Common myeloid progenitor, CD34-positive (primary cell): Measurements from ENCODE around the gene TCN2.
A peak's percentile ranks its signal among the peaks of the same experiment; 100 is the strongest.

ENCODE experiments used
- CTCF ChIA-PET: fragments of 350-600 bp; sonication (Branson Sonifier 250); formaldehyde crosslinking; loops from one replicate; lab custom pipeline; 2021; ENCODE audit warnings: antibody characterized with exemption; lab: Charles Lee
- POLR2A ChIA-PET: fragments of 350-600 bp; sonication (Branson Sonifier 250); formaldehyde crosslinking; loops from one replicate; lab custom pipeline; 2021; ENCODE audit warnings: antibody characterized with exemption; lab: Charles Lee
- DNase-seq, 3 donors: peaks; one replicate each; pipeline versions ENCODE4 v3.0.0 to v3.0.0-alpha.2; 2013
- H3K27ac ChIP-seq, 2 experiments: 1 replicate in 1 of 2; 2 replicates in 1 of 2; pipeline ENCODE4 v1.7.0; 2013; ENCODE audit warnings: inconsistent platforms in 2 of 2, low read length in 2 of 2, mild to moderate bottlenecking in 2 of 2, low read depth in 1 of 2, moderate library complexity in 1 of 2; ENCODE audit not compliant: severe bottlenecking in 2 of 2, insufficient read depth in 1 of 2, poor library complexity in 1 of 2
- H3K27me3 ChIP-seq, 5 experiments: replicated peaks in 2 of 5; 1 replicate in 3 of 5; 2 replicates in 2 of 5; pipeline versions ENCODE4 v1.6.1 to v1.7.0; 2013; ENCODE audit warnings: low read length in 4 of 5, mild to moderate bottlenecking in 2 of 5, moderate library complexity in 2 of 5, inconsistent platforms in 1 of 5; ENCODE audit not compliant: insufficient read depth in 5 of 5, control insufficient read depth in 4 of 5
- H3K36me3 ChIP-seq, 4 experiments: 1 replicate in 2 of 4; 2 replicates in 2 of 4; pipeline versions ENCODE4 v1.6.1 to v1.7.0; 2013; ENCODE audit warnings: low read length in 3 of 4, control low read depth in 1 of 4, mild to moderate bottlenecking in 1 of 4; ENCODE audit not compliant: control insufficient read depth in 4 of 4, insufficient read depth in 4 of 4
- H3K4me1 ChIP-seq, 4 experiments: 1 replicate in 3 of 4; 2 replicates in 1 of 4; pipeline versions ENCODE4 v1.6.1 to v1.7.1; 2013; ENCODE audit warnings: low read length in 3 of 4, mild to moderate bottlenecking in 3 of 4, control low read depth in 1 of 4, inconsistent platforms in 1 of 4, moderate library complexity in 1 of 4; ENCODE audit not compliant: control insufficient read depth in 4 of 4, insufficient read depth in 4 of 4; ENCODE audit errors: control extremely low read depth in 1 of 4
- H3K4me3 ChIP-seq, 7 experiments: 1 replicate in 4 of 7; 2 replicates in 3 of 7; pipeline versions ENCODE4 v1.5.1 to v1.7.0; 2013; ENCODE audit warnings: mild to moderate bottlenecking in 7 of 7, low read length in 6 of 7, moderate library complexity in 6 of 7, inconsistent platforms in 2 of 7, low read depth in 2 of 7, control low read depth in 1 of 7; ENCODE audit not compliant: insufficient read depth in 4 of 7, control insufficient read depth in 1 of 7; ENCODE audit errors: extremely low read depth in 1 of 7
- H3K9me3 ChIP-seq, 5 experiments: 1 replicate in 4 of 5; 2 replicates in 1 of 5; pipeline versions ENCODE4 v1.6.1 to v1.7.1; 2013; ENCODE audit warnings: low read length in 4 of 5, mild to moderate bottlenecking in 2 of 5, inconsistent platforms in 1 of 5, low read depth in 1 of 5, moderate library complexity in 1 of 5; ENCODE audit not compliant: control insufficient read depth in 4 of 5, insufficient read depth in 2 of 5; ENCODE audit errors: control extremely low read depth in 1 of 5
- WGBS: methylation state at CpG from one replicate; pipeline ENCODE4 v1.1.5; 2013; ENCODE audit not compliant: insufficient coverage; 5-methylcytosine and 5-hydroxymethylcytosine counted together

The TCN2 gene

DNA sequence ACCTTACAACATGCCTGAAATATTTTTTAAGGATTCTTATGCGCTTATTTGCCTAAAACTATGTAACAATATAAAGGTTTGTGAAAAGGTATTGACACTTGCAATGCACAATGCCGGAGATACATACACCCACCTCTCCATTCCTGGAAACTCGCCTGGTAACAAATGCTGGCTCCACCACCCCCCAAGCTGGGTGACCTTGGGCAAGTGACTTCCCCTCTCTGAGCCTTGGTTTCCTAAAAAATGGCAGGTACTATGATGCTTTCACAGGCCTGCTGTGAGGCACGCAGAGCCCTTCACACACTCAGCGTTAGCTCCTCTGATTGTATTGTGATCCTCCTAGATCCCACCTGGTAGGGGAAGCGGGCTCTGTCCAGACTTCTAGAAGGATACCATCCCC, 34.8 kb upstream of the TCN2 start:
- peaks cover 9 to 22% (median 17%) of the 10 kb centered on the region in 4 experiments for H3K36me3 ChIP-seq
- H3K27me3 ChIP-seq: peaks cover 0 to 36% (median 21%) of the 10 kb centered on the region in 5 experiments
- ChIA-PET POLR2A (no interaction called here), CTCF (interaction anchor here (1.0 kb wide), 1 partner anchor 191 kb away, joined by 3 read pairs; no protein-coding TSS in a partner anchor)
- H3K4me1 ChIP-seq: peaks cover 0 to 4% (median 2%) of the 10 kb centered on the region in 4 experiments
- H3K27ac ChIP-seq: no peak overlapping the region
- WGBS: 100% methylated on average over 2 of the region's 6 CpGs
- no peak overlapping the region for H3K4me3 ChIP-seq
- DNase-seq: no peak
- H3K9me3 ChIP-seq: no peaks in the 10 kb centered on the region

DNA sequence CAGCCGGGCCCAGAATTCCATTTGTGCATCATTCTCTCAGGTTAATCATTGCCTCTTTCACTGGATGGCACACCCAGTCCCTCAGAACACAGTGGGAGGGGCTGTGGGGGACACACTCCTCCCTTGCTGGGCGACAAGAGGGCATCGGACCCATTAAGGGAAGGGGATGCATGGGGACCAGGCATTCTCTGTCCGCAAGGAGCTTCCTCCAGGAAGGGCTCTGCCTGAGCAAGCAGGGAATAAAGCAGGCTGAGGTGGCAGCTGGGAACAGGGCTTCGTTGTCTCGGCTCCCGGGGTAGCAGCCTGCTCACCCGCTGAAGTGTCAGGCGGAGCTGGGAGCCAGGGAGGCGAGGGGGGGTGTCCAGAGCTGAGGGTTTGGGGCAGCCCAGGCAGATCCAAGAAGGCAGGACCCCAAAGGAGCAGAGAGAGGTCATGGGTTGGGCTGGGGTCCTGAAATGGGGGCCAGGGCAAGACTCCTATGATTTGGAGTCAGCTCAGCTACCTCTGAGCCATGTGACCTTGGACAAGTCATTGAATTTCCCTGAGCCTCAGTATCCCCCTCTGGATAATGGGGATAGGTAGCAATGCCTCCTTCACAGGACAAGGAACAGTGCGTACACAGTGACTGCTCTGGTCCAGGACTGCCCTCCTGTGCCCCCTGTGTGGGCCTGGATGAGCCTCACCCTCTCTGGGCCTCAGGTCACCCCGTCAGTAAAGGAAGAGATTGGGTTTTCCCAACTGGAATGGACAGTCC, 34.0 kb upstream of the TCN2 start:
- H3K4me3 ChIP-seq: no peak overlapping the region
- ChIA-PET POLR2A (no interaction called here), CTCF (no interaction called here)
- peaks cover 0 to 36% (median 21%) of the 10 kb centered on the region in 5 experiments for H3K27me3 ChIP-seq
- WGBS: 84% methylated on average over 10 of the region's 12 CpGs
- H3K4me1 ChIP-seq: peaks cover 0 to 4% (median 2%) of the 10 kb centered on the region in 4 experiments
- H3K36me3 ChIP-seq: peaks cover 9 to 30% (median 21%) of the 10 kb centered on the region in 4 experiments
- H3K9me3 ChIP-seq: no peaks in the 10 kb centered on the region
- DNase-seq: no peak
- no peak overlapping the region for H3K27ac ChIP-seq

DNA sequence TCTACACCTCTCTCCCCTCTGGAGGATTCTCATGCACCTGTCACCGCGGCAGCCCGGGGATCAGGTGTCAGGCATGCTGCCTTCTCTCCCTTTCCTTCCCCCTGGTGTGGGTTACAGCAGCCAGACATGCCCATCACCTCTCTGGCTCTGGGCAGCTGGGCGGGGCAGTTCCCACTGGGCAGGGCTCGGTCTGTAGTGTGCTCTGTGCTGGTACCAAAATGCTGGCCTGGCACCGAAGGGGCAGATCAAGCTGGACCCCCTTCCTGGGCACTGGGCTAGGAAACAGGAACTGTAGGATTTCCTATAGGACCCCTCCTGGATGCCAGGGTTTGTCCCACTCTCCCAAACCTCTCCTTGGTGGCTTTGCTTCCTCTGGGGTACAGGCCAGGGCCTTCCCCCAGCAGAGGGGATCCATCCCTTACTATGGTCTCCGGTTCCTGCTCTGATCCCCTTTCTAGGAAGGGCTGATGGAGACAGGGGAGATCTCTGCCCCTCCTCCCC, 33.3 kb upstream of the TCN2 start:
- CTCF ChIA-PET: no interaction called here
- Histone ChIP-seq H3K4me3 (no peak overlapping the region), H3K4me1 (peaks cover 0 to 4% (median 2%) of the 10 kb centered on the region in 4 experiments), H3K36me3 (peaks cover 9 to 37% (median 25%) of the 10 kb centered on the region in 4 experiments), H3K27me3 (peaks cover 0 to 35% (median 21%) of the 10 kb centered on the region in 5 experiments), H3K9me3 (no peaks in the 10 kb centered on the region), H3K27ac (no peak overlapping the region)
- no peak for DNase-seq
- POLR2A ChIA-PET: no interaction called here
- WGBS: 73% methylated on average over 7 of the region's 7 CpGs

DNA sequence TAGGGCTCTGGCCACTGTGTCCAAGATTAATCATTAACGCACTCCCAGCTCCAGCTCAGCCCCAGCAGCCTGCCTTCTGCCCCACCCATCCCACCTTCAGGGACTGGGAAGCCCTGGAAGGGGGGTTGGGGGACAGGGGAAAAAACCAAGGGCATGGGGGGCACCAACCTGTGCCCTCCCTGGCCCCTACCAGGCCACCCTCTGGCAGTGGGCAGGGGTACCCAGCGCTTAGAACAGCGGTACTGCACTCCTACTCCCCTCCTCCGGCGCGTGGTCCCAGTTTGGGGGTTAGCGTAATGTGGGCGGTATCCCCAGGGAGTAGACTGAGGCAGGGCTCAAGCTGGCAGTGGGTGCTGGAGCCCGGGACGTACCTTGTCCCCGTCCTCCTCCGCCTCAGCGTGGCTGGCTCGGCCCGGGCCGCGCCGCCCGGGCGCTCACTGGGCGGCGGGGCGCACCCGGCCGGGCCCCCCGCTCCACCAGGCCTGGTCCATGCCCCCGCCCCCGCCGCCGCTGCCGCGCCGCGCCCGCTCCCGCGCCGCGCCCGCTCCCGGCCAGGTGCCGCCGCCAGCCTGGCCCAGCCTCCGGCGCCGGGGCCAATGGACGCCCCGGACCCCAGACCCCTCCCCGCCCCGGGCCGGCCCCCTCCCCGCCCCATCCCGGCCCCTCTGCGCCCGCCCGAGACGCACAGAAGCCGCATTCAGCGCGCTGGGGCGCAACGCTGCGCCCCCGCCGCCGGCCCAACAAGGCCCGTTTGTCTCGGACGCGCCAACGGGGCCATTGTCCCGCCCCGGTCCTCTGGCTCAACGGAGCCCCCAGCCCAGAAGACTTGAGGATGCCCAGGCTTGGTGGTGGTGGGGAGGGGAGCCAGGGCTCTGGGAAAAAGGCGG, 32.6 kb upstream of the TCN2 start, which contains the start of gene GAL3ST1:
GAL3ST1 (minus strand) TSS at position 571 of the 887 bp plus-strand sequence. CDS start 17,273 bp downstream, outside the sequence.
- H3K4me1 ChIP-seq: peaks cover 0 to 4% (median 2%) of the 10 kb centered on the region in 4 experiments
- peaks cover 0 to 34% (median 19%) of the 10 kb centered on the region in 5 experiments for H3K27me3 ChIP-seq
- no peaks in the 10 kb centered on the region for H3K9me3 ChIP-seq
- no peak within 1 kb of the TSS for H3K27ac ChIP-seq
- no peak for DNase-seq
- no peak within 1 kb of the TSS for H3K4me3 ChIP-seq
- H3K36me3 ChIP-seq: peaks cover 13 to 44% (median 29%) of the 10 kb centered on the region in 4 experiments
- 23% methylated on average over 67 of the region's 75 CpGs for WGBS
- CTCF ChIA-PET: no interaction called here
- POLR2A ChIA-PET: no interaction called here

DNA sequence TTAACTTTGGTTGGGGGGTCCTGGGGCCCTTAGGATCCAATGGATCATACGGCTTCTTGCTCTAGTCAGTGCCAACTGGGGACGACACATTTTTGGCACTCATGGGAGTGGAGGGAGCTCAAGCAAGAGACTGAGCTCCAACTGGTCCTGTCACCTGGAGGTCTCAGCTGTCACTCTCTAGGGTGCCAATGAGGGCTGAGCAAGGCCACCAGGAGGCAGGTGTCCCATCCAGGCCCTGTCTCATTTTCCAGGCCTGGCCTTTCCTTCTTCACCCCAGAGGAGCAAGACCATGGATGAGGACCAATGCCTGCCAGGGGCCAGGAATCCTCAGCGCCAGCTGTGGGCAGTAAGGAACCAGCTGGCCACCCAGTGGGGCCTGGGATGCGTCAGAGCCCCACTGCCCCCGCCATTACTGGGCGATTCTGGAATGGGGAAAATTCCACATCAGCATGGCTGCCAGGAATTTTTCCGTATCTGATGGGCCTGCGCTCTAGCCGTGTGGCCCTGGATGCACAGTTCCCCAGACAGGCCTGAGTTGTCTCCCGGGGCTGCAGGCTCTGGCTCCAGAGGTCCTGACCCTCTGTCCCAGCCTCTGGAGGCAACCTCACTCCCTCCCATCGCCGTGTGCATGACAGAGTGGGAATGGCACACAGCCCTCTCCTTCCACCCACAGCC, 31.8 kb upstream of the TCN2 start:
- no peaks in the 10 kb centered on the region for H3K9me3 ChIP-seq
- H3K4me3 ChIP-seq: no peak overlapping the region
- peaks cover 0 to 4% (median 2%) of the 10 kb centered on the region in 4 experiments for H3K4me1 ChIP-seq
- no peak for DNase-seq
- H3K27ac ChIP-seq: no peak overlapping the region
- ChIA-PET CTCF (no interaction called here), POLR2A (no interaction called here)
- 88% methylated on average over 10 of the region's 12 CpGs for WGBS
- peaks cover 0 to 34% (median 19%) of the 10 kb centered on the region in 5 experiments for H3K27me3 ChIP-seq
- peaks cover 14 to 52% (median 37%) of the 10 kb centered on the region in 4 experiments for H3K36me3 ChIP-seq

DNA sequence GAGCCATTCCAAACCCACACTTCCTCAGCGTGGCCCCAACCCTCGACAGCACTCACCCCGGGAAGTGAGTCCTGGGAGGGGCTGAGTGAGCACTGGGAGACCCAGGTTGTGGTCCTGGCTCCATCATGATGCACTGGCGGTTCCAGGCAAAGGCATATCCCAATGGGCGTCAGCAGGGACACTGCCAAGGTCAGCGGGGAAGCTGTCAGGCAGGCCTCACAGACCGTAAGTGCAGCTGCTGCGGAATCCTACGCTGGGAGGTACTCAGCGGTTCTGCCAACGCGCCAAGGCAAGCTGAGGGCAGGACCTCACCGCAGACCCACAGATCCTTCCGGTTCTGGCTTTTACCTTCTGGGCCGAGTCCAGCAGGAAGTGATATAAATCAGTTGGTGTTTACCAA, 31.1 kb upstream of the TCN2 start:
- DNase-seq: peak in 2 of 3 donors; percentile 10 to 11
- CTCF ChIA-PET: no interaction called here
- 72% methylated on average over 14 of the region's 15 CpGs for WGBS
- POLR2A ChIA-PET: no interaction called here
- no peaks in the 10 kb centered on the region for H3K9me3 ChIP-seq
- peaks cover 0 to 34% (median 19%) of the 10 kb centered on the region in 5 experiments for H3K27me3 ChIP-seq
- peaks cover 18 to 59% (median 45%) of the 10 kb centered on the region in 4 experiments for H3K36me3 ChIP-seq
- H3K27ac ChIP-seq: no peak overlapping the region
- peaks cover 0 to 4% (median 2%) of the 10 kb centered on the region in 4 experiments for H3K4me1 ChIP-seq
- no peak overlapping the region for H3K4me3 ChIP-seq
